Measurements from ENCODE around the gene CDKN2AIP.

CDKN2AIP gene

DNA sequence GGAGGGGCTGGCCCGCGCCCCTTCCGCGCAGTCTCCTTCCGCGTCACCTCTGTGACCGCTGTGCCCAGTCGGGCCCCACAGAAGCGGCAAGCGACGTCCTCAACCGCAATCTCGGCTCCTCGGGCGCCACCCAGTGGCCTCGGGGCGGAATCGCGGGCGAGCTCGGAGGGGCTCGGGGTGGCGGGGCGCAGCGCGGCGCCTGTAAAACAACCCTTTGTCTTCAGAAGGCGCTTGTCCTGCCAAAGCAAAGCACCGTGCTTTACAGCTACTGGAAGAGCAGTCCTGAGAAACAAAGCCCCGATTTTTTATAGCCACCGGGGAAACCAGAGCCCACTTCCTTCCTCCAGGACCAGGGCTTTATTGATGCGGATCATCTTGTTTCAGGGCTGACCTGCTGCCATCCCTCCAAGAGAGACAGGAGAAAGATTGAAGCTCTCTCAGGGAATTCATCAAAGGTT is 37.3 kb upstream of the CDKN2AIP start:
- Histone ChIP-seq H3K4me3 (peak overlapping the region; percentile 23), H3K27me3 (ENCODE audit: low read depth) (no peaks in the 10 kb centered on the region), H3K36me3 (replicated peaks) (no peaks in the 10 kb centered on the region), H3K9me3 (no peaks in the 10 kb centered on the region), H3K4me1 (no peaks in the 10 kb centered on the region)
- in situ Hi-C loops (cut with MboI; ENCODE audit: low sequenced_read_pairs): no loop called here
- peak; percentile 78 to 94 for DNase-seq (ENCODE audit: low spot score in 2 of 2)

DNA sequence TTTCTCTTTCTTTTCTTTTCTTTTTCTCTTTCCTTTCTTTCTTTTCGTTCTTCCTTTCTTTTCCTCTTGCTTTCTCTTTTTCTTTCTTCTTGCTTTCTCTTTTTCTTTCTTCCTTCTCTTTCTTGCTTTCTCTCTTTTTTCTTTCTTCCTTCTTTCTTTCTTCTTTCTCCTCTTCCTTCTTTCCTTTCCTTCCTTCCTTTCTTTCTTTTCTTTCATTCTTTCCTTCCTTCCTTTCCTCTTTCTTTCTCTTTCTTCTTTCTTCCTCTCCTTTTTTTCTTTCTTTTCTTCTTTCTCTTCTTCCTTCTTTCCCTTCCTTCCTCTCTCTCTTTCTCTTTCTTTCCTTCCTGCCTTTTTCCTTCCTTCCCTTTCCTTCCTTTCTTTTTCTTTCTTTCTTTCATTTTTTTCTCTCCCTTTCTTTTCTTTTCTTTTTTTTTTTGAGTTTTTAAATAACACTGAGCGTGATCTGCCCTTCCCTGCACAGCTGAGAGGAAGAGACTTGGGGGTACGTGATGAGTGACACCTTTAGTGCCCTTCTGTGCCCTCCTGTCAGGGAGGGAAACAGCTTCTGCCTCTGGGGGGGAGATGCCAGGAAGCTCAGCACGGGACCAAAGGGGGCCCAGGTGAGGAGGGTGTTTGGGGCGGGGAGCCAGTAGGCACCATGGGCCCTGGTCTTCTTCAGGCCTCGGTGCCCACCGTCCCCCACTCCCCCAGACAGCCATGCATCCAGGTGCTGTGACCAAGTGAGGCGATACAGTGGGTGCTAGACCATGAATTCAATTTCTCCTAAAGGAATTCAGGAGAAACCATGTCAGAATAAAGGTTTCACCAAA is 36.6 kb upstream of the CDKN2AIP start:
- Histone ChIP-seq H3K4me3 (peak overlapping the region; percentile 23), H3K9me3 (no peaks in the 10 kb centered on the region), H3K27me3 (ENCODE audit: low read depth) (no peaks in the 10 kb centered on the region), H3K4me1 (no peaks in the 10 kb centered on the region), H3K36me3 (replicated peaks) (no peaks in the 10 kb centered on the region)
- DNase-seq (ENCODE audit: low spot score in 2 of 2): no peak
- in situ Hi-C loops (cut with MboI; ENCODE audit: low sequenced_read_pairs): no loop called here

DNA sequence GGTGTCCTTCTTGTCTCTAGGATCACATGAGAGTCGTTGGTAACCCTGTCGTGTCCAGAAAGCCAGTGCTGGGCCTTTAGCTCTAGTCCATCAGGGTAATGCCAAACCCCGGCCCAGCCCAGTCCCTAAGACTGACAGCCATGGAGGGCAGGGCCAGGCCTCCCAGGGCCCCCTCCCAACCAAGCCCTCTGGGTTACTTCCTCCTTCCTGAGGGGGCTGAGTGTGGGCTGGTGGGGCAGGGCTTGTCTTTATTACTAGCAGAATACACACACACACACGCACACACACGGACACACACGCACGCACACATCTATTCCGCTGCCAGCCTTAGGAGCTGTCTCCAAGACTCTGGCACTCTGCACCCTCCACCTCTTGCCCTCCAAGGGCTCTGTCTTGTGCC is 35.6 kb upstream of the CDKN2AIP start:
- H3K4me1 ChIP-seq: no peaks in the 10 kb centered on the region
- no peaks in the 10 kb centered on the region for H3K9me3 ChIP-seq
- H3K27me3 ChIP-seq (ENCODE audit: low read depth): no peaks in the 10 kb centered on the region
- H3K36me3 ChIP-seq (replicated peaks): no peaks in the 10 kb centered on the region
- no peak for DNase-seq (ENCODE audit: low spot score in 2 of 2)
- in situ Hi-C loops (cut with MboI; ENCODE audit: low sequenced_read_pairs): no loop called here
- H3K4me3 ChIP-seq: no peak overlapping the region

DNA sequence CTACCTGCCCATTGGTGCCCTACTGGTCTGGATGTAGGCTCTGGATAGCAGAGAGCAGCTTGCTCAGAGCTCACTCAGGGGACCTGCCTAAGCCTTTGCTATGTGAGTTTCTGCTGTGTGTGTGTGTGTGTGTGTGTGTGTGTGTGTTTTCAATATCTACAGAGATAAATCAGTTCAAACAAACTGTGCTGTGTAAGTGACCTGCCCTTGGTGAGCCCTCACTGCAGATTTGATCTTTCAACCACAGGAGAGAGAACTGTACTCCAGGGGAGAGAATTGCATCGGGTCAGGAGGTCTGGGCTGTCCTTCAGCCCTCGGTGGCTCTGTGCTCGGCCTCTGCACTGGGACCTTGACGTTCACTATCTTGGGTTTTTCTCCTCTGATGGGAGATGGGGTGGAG is 35.0 kb upstream of the CDKN2AIP start:
- in situ Hi-C loops (cut with MboI; ENCODE audit: low sequenced_read_pairs): no loop called here

DNA sequence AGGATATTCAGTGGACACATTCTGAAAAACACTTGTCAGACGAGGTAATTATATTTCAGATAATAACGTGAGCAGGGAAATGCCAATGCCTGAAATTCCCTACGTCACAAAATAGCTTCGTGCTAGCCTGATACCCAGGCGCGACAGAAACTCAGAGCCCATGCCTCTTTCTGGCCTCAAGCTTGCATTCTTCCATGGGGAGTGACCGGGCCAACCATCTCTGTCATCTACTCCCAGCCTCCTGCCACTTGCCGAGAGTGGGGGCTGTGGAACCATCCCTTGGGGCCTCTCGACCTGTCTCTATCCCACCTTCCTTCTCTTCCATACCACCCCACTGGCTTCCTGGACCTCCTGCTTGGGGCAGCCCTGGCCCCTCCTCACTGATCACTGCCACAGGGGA is 34.5 kb upstream of the CDKN2AIP start:
- Histone ChIP-seq H3K27me3 (ENCODE audit: low read depth) (no peaks in the 10 kb centered on the region), H3K9me3 (no peaks in the 10 kb centered on the region), H3K36me3 (replicated peaks) (no peaks in the 10 kb centered on the region), H3K4me3 (no peak overlapping the region), H3K4me1 (no peaks in the 10 kb centered on the region)
- DNase-seq (ENCODE audit: low spot score in 2 of 2): no peak
- in situ Hi-C loops (cut with MboI; ENCODE audit: low sequenced_read_pairs): no loop called here

More for the DNA sequence above, 35.0 kb upstream of the CDKN2AIP start:
- no peaks in the 10 kb centered on the region for H3K27me3 ChIP-seq (ENCODE audit: low read depth)
- H3K4me1 ChIP-seq: no peaks in the 10 kb centered on the region
- DNase-seq (ENCODE audit: low spot score in 2 of 2): no peak
- H3K9me3 ChIP-seq: no peaks in the 10 kb centered on the region
- no peak overlapping the region for H3K4me3 ChIP-seq
- no peaks in the 10 kb centered on the region for H3K36me3 ChIP-seq (replicated peaks)

DNA sequence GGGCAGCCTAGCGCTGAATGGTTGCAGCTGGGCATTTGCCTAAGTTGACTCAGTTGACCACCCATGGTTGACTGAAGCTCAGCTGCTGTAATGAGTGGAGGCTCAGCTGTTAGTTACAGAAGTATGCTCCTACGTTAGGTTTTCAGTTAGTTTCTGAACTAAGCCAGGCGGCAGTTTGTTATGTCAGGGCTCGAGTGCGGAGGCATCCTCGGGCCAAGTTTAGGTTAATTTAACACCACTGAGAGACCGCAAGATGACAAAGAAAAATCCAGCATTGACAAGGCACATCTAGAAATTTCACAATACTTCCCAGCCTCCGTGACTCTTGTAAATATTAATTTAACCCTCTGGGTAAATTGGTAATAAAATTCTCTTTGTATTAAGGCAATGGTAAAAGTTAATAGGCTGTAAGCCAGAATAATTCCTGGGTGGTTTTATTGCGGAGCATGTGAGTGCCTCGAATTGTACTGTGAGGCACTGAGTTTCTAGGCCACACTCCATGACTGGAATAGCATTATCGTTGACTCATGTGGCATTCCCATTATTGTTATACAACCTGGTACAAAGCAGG is 33.1 kb upstream of the CDKN2AIP start:
- in situ Hi-C loops (cut with MboI; ENCODE audit: low sequenced_read_pairs): no loop called here
- Histone ChIP-seq H3K4me1 (no peaks in the 10 kb centered on the region), H3K36me3 (replicated peaks) (no peaks in the 10 kb centered on the region), H3K4me3 (no peak overlapping the region), H3K9me3 (no peaks in the 10 kb centered on the region), H3K27me3 (ENCODE audit: low read depth) (no peaks in the 10 kb centered on the region)
- no peak for DNase-seq (ENCODE audit: low spot score in 2 of 2)

DNA sequence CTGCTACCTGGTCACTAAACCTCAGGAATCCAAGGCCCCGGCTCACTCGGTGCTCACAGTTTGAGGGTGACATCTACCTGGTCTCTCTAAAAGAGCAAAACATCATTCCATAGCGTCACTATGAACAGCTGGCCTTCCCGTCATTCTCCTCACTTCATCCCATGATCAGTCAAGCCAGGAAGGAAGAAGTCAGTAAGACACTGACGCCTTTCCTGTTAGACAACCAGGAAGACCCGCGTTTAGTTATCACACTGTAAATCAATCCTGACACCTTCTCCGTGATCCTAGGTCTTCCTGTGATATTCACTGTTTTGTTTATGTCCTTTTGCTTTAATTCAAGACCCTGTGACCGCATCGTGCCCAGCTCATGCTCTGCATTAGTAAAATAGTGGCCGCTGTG is 31.6 kb upstream of the CDKN2AIP start:
- no peaks in the 10 kb centered on the region for H3K9me3 ChIP-seq
- in situ Hi-C loops (cut with MboI; ENCODE audit: low sequenced_read_pairs): no loop called here
- DNase-seq (ENCODE audit: low spot score in 2 of 2): no peak
- no peaks in the 10 kb centered on the region for H3K27me3 ChIP-seq (ENCODE audit: low read depth)
- H3K4me3 ChIP-seq: no peak overlapping the region
- H3K4me1 ChIP-seq: no peaks in the 10 kb centered on the region
- H3K36me3 ChIP-seq (replicated peaks): no peaks in the 10 kb centered on the region

DNA sequence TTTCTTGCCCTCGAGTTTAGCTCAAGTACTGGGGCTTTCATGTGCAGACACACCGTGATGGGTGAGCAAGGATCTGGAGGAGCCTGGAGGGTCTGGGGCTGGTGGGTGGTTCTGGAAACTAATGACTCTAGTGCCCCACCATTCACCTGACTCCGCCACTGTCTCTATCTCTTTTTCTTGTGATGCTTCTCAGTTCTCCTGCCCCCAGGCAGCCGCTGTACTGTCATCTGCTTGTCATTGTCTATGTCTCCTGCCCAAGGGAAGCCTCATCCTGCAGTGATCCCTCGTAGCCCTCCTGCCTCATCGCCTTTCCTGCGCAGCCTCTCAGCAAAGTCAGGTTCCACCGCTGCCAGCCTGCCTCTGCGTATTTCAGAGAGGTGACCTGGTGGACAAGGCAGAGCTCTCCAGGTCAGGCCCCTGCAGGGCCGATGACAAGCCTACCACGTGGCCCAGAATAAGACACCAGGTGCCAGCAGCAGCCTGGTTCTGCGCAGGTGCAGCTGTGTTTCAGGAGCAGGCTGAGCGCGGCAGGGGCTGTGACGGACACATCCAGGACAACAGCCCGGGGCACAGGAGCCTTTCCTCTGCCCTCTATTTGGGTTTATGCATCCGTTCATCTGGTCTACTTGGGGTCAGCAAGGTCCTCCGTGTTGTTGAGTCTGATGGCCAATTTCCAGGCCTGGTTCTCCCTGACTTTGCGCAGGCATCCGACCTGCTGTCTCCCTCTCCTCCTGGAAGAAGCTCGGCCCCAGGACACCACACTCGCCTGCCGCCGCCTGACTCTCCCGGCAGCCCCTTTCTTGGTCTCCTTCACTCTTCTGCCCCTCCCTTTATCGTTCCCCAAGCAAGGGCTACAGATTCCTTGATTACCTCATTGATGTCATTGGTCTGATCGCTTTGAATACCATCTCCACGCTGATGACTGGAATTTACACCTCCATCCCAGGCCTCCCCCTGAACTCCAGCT is 30.9 kb upstream of the CDKN2AIP start:
- Histone ChIP-seq H3K27me3 (ENCODE audit: low read depth) (no peaks in the 10 kb centered on the region), H3K4me1 (no peaks in the 10 kb centered on the region), H3K4me3 (no peak overlapping the region), H3K36me3 (replicated peaks) (no peaks in the 10 kb centered on the region), H3K9me3 (no peaks in the 10 kb centered on the region)
- in situ Hi-C loops (cut with MboI; ENCODE audit: low sequenced_read_pairs): no loop called here
- DNase-seq (ENCODE audit: low spot score in 2 of 2): no peak

DNA sequence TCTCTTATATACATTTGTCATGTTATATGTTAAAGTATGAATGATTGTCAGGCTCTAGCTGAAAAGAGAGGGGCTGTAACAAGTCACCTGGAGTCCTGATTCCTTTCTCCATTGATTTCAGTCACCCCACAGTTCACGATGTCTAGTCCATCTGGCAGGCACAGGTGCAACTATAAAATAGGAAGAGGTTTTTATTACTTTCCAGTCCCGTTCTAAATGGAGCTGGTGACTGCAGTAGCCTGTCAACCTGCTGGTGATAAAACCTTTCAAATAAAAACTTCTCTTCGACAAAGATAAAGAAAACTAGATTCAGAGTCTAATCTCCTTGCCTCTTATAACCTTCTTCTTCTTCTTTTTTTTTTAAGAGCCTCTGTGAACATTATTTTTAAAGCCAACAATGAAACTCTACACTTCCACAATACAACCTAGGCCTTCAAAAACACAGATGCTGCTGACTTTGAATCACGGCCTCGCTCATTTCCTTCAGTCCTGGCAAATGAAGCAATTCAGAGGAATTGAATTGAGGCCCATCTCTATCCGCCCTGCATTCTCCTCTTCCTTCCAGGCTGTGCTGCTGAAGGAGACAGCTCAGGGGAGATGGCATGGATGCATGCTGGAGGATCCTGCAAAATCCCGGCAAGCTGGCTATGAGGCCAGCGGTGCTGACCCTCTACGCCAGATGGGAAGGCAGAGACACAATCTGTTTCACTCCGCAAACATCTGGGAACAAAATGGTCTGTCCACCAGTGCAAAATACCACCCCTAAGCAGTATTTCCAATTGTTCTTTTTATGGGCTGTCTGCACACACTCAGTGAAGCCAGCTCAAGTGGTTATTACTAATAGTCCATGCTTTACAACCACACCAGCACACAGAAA is 27.3 kb upstream of the CDKN2AIP start:
- Histone ChIP-seq H3K4me3 (no peak overlapping the region), H3K36me3 (replicated peaks) (no peaks in the 10 kb centered on the region), H3K4me1 (no peaks in the 10 kb centered on the region), H3K9me3 (no peaks in the 10 kb centered on the region), H3K27me3 (ENCODE audit: low read depth) (no peaks in the 10 kb centered on the region)
- DNase-seq (ENCODE audit: low spot score in 2 of 2): no peak
- in situ Hi-C loops (cut with MboI; ENCODE audit: low sequenced_read_pairs): no loop called here

DNA sequence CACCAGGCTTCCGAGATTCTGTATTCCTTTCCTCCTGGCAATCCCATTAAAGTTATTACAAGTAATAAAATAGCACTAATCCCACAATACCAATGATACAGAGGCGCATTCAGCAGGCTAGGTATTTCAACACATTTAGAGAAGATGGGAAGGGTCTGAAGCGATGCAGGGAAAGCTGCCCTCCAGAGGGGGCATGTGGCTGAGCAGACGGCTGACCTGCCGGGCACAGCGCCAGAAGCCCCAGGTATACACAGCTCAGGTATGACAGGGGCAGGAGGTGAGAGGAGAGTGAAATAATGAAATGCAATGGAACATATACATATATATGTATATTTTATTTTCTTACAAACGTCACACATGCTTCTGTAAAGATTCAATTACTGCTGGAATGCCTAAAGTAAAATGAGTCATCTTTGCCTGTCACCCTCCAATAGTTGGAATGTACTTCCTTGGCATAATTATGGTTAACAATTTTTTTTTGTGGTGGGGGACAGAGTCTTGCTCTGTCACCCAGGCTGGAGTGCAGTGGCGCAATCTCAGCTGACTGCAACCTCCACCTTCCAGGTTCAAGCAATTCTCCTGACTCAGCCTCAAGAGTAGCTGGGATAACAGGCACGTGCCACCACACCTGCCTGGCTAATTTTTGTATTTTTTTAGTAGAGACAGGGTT is 21.3 kb upstream of the CDKN2AIP start:
- no peaks in the 10 kb centered on the region for H3K9me3 ChIP-seq
- no peak overlapping the region for H3K4me3 ChIP-seq
- no peak for DNase-seq (ENCODE audit: low spot score in 2 of 2)
- no peaks in the 10 kb centered on the region for H3K27me3 ChIP-seq (ENCODE audit: low read depth)
- H3K4me1 ChIP-seq: no peaks in the 10 kb centered on the region
- in situ Hi-C loops (cut with MboI; ENCODE audit: low sequenced_read_pairs): no loop called here
- no peaks in the 10 kb centered on the region for H3K36me3 ChIP-seq (replicated peaks)

DNA sequence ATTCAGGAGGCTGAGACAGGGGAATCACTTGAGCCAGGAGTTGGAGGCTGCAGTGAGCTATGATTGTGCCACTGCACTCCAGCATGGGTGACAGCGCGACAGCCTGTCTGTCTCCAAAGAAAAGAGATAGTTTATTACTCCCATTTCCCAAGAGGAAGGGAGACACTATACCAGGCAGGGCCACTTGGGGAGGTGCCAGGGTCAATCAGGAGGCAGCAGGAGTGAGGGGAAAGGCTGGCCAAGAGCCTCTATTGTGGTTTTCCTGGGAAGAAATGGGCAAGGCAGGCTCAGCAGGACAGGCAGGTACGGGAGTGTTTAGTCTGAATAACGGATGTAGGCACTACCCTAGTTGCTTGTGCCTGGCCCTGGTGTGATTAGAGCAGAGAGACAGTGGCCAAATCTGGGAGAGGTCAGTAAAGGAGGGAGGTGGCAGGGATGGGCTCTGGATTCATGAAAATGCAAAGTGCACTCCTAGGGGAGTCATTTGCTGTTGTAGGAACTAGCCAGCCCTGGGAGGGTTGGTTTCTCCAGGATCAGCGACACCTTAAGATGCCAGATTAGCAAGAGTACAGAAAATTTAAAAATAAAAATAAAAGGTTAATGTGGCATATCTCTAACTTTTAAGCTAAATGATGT is 20.2 kb upstream of the CDKN2AIP start:
- in situ Hi-C loops (cut with MboI; ENCODE audit: low sequenced_read_pairs): no loop called here
- no peaks in the 10 kb centered on the region for H3K9me3 ChIP-seq
- DNase-seq (ENCODE audit: low spot score in 2 of 2): no peak
- H3K4me1 ChIP-seq: no peaks in the 10 kb centered on the region
- H3K36me3 ChIP-seq (replicated peaks): no peaks in the 10 kb centered on the region
- H3K4me3 ChIP-seq: no peak overlapping the region
- H3K27me3 ChIP-seq (ENCODE audit: low read depth): no peaks in the 10 kb centered on the region

DNA sequence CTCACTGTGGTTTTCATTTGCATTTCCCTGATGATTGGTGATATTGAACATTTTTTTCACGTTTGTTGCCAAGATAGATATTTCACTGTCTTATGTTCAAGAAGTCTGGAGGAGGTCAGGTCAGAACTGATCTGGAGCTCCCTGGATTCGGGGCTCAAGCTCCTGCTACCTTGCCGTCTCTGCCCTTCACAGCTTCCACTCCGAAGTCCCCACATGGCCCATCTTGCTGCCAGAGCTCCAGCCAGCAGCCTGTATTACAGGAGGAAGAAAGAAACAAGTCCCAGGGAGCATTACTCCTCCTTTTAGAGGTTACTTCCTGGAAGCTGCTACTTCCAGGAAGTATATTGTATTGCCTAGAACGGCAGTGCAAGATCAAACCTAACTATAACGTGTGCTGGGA is 17.9 kb upstream of the CDKN2AIP start:
- no peaks in the 10 kb centered on the region for H3K27me3 ChIP-seq (ENCODE audit: low read depth)
- H3K9me3 ChIP-seq: no peaks in the 10 kb centered on the region
- H3K4me1 ChIP-seq: no peaks in the 10 kb centered on the region; the same call in 1 of the 2 replicates
- in situ Hi-C loops (cut with MboI; ENCODE audit: low sequenced_read_pairs): no loop called here
- no peak for DNase-seq (ENCODE audit: low spot score in 2 of 2)
- no peaks in the 10 kb centered on the region for H3K36me3 ChIP-seq (replicated peaks)
- H3K4me3 ChIP-seq: no peak overlapping the region
